ENCODE measurements around the gene KIRREL2. TPM values are rescaled to one million over a fixed set of nuclear protein-coding genes. Genes with fewer than 3 reads are reported as not detected.

KIRREL2 gene
- total and polyA plus RNA-seq, 2 of the 8 experiments (the other 6 are each of a cell fraction or from before 2014, with no cell fraction given) = 2.4 to 4.6 TPM

DNA sequence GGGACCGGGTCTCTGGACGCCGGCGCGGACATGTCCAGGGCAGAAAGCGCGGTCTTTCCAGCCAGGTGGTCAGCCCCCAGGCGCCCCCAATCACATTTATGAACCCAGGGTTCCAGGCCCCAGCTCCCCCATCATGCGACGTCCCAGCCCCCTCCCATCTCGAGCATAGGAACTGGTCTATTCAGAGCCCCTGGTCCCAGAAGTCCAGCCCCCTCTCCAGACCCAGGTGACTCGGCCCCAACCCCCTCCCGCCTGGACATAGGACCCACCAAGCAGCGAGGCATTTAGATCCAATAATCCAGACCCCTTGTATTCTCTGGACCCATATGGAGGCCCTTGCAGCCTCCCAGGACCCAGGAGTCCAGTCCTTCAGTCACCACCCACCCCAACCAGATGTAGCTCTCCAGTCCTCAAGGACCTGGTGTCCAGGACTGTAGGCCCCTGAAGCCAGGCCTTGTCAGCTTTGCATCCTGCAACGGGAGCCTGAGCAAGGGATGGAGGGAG, 12.2 kb downstream of the KIRREL2 start:
- ChIA-PET POLR2A (ENCODE audit: partially characterized antibody) (interaction anchor here (1.8 to 2.7 kb wide), 6 partner anchors 8 to 131 kb away, joined by 6 to 20 read pairs (median 9); partner anchors contain the start of gene KIRREL2), CTCF (ENCODE audit: partially characterized antibody) (interaction anchor here (0.6 to 3.2 kb wide), 3 partner anchors 14 to 742 kb away, joined by 3 to 15 read pairs (median 4); no protein-coding TSS in a partner anchor)
- Histone ChIP-seq H3K4ac (replicated peaks; ENCODE audit: insufficient read length, low read depth, low read length) (no peak overlapping the region), H2AFZ (ENCODE audit: low read length) (no peak overlapping the region), H4K5ac (ENCODE audit: insufficient read length, low read depth, low read length) (peak overlapping the region; percentile 9), H2BK5ac (ENCODE audit: low read depth, low read length) (no peak overlapping the region), H3K27me3 (replicated peaks in 1 of 4; ENCODE audit: control insufficient read depth in 3 of 4, extremely low read depth in 1 of 4, insufficient read depth in 3 of 4, low read length in 3 of 4) (peaks cover 3 to 12% (median 9%) of the 10 kb centered on the region in 4 experiments), H3K79me2 (ENCODE audit: control insufficient read depth in 1 of 2, insufficient read depth in 2 of 2, low read length in 2 of 2) (no peaks in the 10 kb centered on the region), H3K79me1 (ENCODE audit: low read depth, low read length) (no peaks in the 10 kb centered on the region), H4K8ac (ENCODE audit: extremely low read depth, insufficient read depth, low read length) (no peak overlapping the region), H3K23ac (ENCODE audit: insufficient read length) (no peak overlapping the region), H2BK15ac (ENCODE audit: low read length) (no peak overlapping the region), H3K23me2 (ENCODE audit: low read depth, low read length) (peaks cover 9% of the 10 kb centered on the region; the same call in 1 of the 2 replicates), H2BK12ac (ENCODE audit: low read depth, low read length) (no peak overlapping the region), H3K14ac (ENCODE audit: insufficient read length) (no peak overlapping the region), H3K9ac (replicated peaks in 1 of 4; ENCODE audit: extremely low read depth in 1 of 4, low read depth in 3 of 4, low read length in 3 of 4) (no peak overlapping the region), H2BK120ac (replicated peaks; ENCODE audit: low read depth, low read length) (no peak overlapping the region), H3K4me3 (ENCODE audit: extremely low read depth in 1 of 4, insufficient read depth in 2 of 4, low read depth in 3 of 4, low read length in 4 of 4) (peak overlapping the region; percentile 37 to 64 (median 50)), H3K4me1 (replicated peaks in 1 of 4; ENCODE audit: control insufficient read depth in 3 of 4, insufficient read depth in 4 of 4, low read length in 3 of 4) (peaks cover 0 to 12% (median 8%) of the 10 kb centered on the region in 4 experiments; a peak in 5 of 7 replicates), H4K91ac (replicated peaks; ENCODE audit: insufficient read length, low read length) (no peak overlapping the region), H2BK20ac (ENCODE audit: low read length) (no peak overlapping the region), H3K56ac (replicated peaks; ENCODE audit: insufficient read length, low read depth, low read length) (no peak overlapping the region), H2AK5ac (ENCODE audit: low read depth, low read length) (no peak overlapping the region), H3K9me3 (ENCODE audit: insufficient read depth in 2 of 2, low read depth in 1 of 2, low read length in 1 of 2) (no peaks in the 10 kb centered on the region), H3K27ac (ENCODE audit: low read depth, low read length) (no peak overlapping the region), H3K4me2 (ENCODE audit: insufficient read depth in 1 of 2, low read depth in 2 of 2, low read length in 2 of 2) (peak overlapping the region; percentile 93 to 96), H4K20me1 (replicated peaks in 1 of 2; ENCODE audit: control insufficient read depth in 1 of 2, insufficient read depth in 2 of 2, low read length in 2 of 2) (peaks cover 0 to 2% of the 10 kb centered on the region in 2 experiments), H3K18ac (ENCODE audit: extremely low read depth, low read length) (no peak overlapping the region), H3K36me3 (ENCODE audit: control insufficient read depth in 2 of 4, insufficient read depth in 4 of 4, low read length in 3 of 4) (no peaks in the 10 kb centered on the region)
- FAIRE-seq = no peak
- no peak for DNase-seq (ENCODE audit: low read depth in 1 of 2, low spot score in 2 of 2)
- WGBS, 2 experiments (ENCODE audit: extremely low coverage in 1 of 2, insufficient coverage in 1 of 2, insufficient read length in 1 of 2, insufficient replicate concordance in 2 of 2, low coverage in 1 of 2, low lambda C conversion rate in 2 of 2, missing lambda C conversion rate in 1 of 2) = 5% methylated on average over 4 of the region's 15 CpGs; no CpG with 5 or more reads in 1 of the 2 experiments
- TF ChIP-seq RFX5 (IDR thresholded peaks at IDR 0.05; ENCODE audit: borderline replicate concordance, low read depth, low read length) = no peak
- TF ChIP-seq KDM1A (IDR thresholded peaks at IDR 0.05; ENCODE audit: borderline replicate concordance, low read length) = no peak
- TF ChIP-seq SUZ12 (IDR thresholded peaks at IDR 0.05; ENCODE audit: low read length) = no peak; the same call in 1 of the 2 replicates
- TF ChIP-seq TAF7 (optimal IDR thresholded peaks at IDR 0.05; ENCODE audit: borderline replicate concordance, low read depth, low read length) = no peak
- TF ChIP-seq, protein P1, sequence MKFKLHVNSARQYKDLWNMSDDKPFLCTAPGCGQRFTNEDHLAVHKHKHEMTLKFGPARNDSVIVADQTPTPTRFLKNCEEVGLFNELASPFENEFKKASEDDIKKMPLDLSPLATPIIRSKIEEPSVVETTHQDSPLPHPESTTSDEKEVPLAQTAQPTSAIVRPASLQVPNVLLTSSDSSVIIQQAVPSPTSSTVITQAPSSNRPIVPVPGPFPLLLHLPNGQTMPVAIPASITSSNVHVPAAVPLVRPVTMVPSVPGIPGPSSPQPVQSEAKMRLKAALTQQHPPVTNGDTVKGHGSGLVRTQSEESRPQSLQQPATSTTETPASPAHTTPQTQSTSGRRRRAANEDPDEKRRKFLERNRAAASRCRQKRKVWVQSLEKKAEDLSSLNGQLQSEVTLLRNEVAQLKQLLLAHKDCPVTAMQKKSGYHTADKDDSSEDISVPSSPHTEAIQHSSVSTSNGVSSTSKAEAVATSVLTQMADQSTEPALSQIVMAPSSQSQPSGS (IDR thresholded peaks at IDR 0.05; ENCODE audit: low read length) = no peak
- TF ChIP-seq SAP30 (IDR thresholded peaks at IDR 0.05; ENCODE audit: insufficient read depth, insufficient replicate concordance, low read length) = peak; percentile 8
- peak; percentile 3 for TF ChIP-seq KDM4A (IDR thresholded peaks at IDR 0.05; ENCODE audit: low read depth, low read length, severe bottlenecking)
- TF ChIP-seq RNF2 (IDR thresholded peaks at IDR 0.05; ENCODE audit: borderline replicate concordance, low read depth, low read length, missing control alignments, poor library complexity, severe bottlenecking) = no peak
- TF ChIP-seq RAD21 (IDR thresholded peaks at IDR 0.05 in 1 of 2, conservative IDR thresholded peaks at IDR 0.05 in 1 of 2; ENCODE audit: low read depth in 2 of 2, low read length in 2 of 2) = no peak

All from H1 (cell line).